Measurements from ENCODE around the gene BTBD3.

Gene BTBD3

GRCh38 chr20:11912659-11913415, 4.9 kb upstream of the BTBD3 start:
- H3K4me3 ChIP-seq (ENCODE audit: low read depth, low read length) = no peak overlapping the region
- in situ Hi-C loops (cut with HindIII; ENCODE audit: low sequenced_read_pairs) = no loop called here
- no peak for TF ChIP-seq CTCF (IDR thresholded peaks at IDR 0.05; ENCODE audit: low read depth, low read length, missing control alignments)
- no peak for DNase-seq (ENCODE audit: low read depth)

- H3K4me3 ChIP-seq (ENCODE audit: low read depth, low read length) = peak overlapping the region; percentile 27
- TF ChIP-seq CTCF (IDR thresholded peaks at IDR 0.05; ENCODE audit: low read depth, low read length, missing control alignments) = no peak
- DNase-seq (ENCODE audit: low read depth) = no peak
- in situ Hi-C loops (cut with HindIII; ENCODE audit: low sequenced_read_pairs) = no loop called here
Measured at GRCh38 chr20:11918391-11918845, 725 bp downstream of the BTBD3 start.

GRCh38 chr20:11918981-11919380, 1.3 kb downstream of the BTBD3 start:
- in situ Hi-C loops (cut with HindIII; ENCODE audit: low sequenced_read_pairs) = no loop called here
- peak overlapping the region; percentile 27 for H3K4me3 ChIP-seq (ENCODE audit: low read depth, low read length)

GRCh38 chr20:11919581-11919980, 1.9 kb downstream of the BTBD3 start:
- H3K4me3 ChIP-seq (ENCODE audit: low read depth, low read length) = peak overlapping the region; percentile 27
- TF ChIP-seq CTCF (IDR thresholded peaks at IDR 0.05; ENCODE audit: low read depth, low read length, missing control alignments) = no peak
- in situ Hi-C loops (cut with HindIII; ENCODE audit: low sequenced_read_pairs) = no loop called here
- DNase-seq (ENCODE audit: low read depth) = no peak

More at GRCh38 chr20:11918981-11919380, 1.3 kb downstream of the BTBD3 start:
- peak; percentile 33 for DNase-seq (ENCODE audit: low read depth)
- no peak for TF ChIP-seq CTCF (IDR thresholded peaks at IDR 0.05; ENCODE audit: low read depth, low read length, missing control alignments)

GRCh38 chr20:11920083-11920482, 2.4 kb downstream of the BTBD3 start:
- TF ChIP-seq CTCF (IDR thresholded peaks at IDR 0.05; ENCODE audit: low read depth, low read length, missing control alignments) = no peak
- in situ Hi-C loops (cut with HindIII; ENCODE audit: low sequenced_read_pairs) = no loop called here
- H3K4me3 ChIP-seq (ENCODE audit: low read depth, low read length) = no peak overlapping the region
- DNase-seq (ENCODE audit: low read depth) = no peak

GRCh38 chr20:11921321-11921720, 3.6 kb downstream of the BTBD3 start:
- in situ Hi-C loops (cut with HindIII; ENCODE audit: low sequenced_read_pairs) = no loop called here
- TF ChIP-seq CTCF (IDR thresholded peaks at IDR 0.05; ENCODE audit: low read depth, low read length, missing control alignments) = no peak
- DNase-seq (ENCODE audit: low read depth) = no peak
- H3K4me3 ChIP-seq (ENCODE audit: low read depth, low read length) = no peak overlapping the region

All from astrocyte of the cerebellum (primary cell).